Smooth muscle cell (in vitro differentiated cells): ENCODE data around the gene TMEM175. TPM values are rescaled to one million over a fixed set of nuclear protein-coding genes. Genes with fewer than 3 reads are reported as not detected.

Experiments used
- DNase-seq: peaks from one replicate; lab custom pipeline; 2025; ENCODE audit not compliant: unreplicated experiment; lab: John Stamatoyannopoulos, UW
- H2AFZ ChIP-seq: fragments of 200-600 bp; sonication (generic); 2 replicates; pipeline ENCODE4 v1.6.0; 2016; ENCODE audit warnings: antibody characterized with exemption, low read depth, mild to moderate bottlenecking
- H3F3A ChIP-seq: fragments of 200-600 bp; sonication (generic); 2 replicates; pipeline ENCODE4 v1.6.0; 2017; ENCODE audit warnings: antibody characterized with exemption, low read depth
- H3K27ac ChIP-seq: fragments of 200-600 bp; sonication (generic); 2 replicates; pipeline ENCODE4 v1.5.1; 2016; ENCODE audit warnings: low read depth, mild to moderate bottlenecking
- H3K27me3 ChIP-seq: fragments of 200-600 bp; sonication (generic); 2 replicates; pipeline ENCODE4 v1.6.1; 2016; ENCODE audit warnings: low read depth, mild to moderate bottlenecking
- H3K36me3 ChIP-seq: fragments of 200-600 bp; sonication (generic); 2 replicates; pipeline ENCODE4 v1.5.1; 2016; ENCODE audit warnings: low read depth
- H3K4me1 ChIP-seq: fragments of 200-600 bp; sonication (generic); 2 replicates; pipeline ENCODE4 v1.5.1; 2016; ENCODE audit warnings: low read depth
- H3K4me2 ChIP-seq: fragments of 200-600 bp; sonication (generic); 2 replicates; pipeline ENCODE4 v1.6.0; 2016; ENCODE audit warnings: mild to moderate bottlenecking
- H3K4me3 ChIP-seq: fragments of 200-600 bp; sonication (generic); 2 replicates; pipeline ENCODE4 v1.5.1; 2016; ENCODE audit warnings: mild to moderate bottlenecking
- H3K79me2 ChIP-seq: fragments of 200-600 bp; sonication (generic); 2 replicates; pipeline ENCODE4 v1.6.0; 2016; ENCODE audit warnings: low read depth, mild to moderate bottlenecking
- H3K9ac ChIP-seq: fragments of 200-600 bp; sonication (generic); 2 replicates; pipeline ENCODE4 v1.6.0; 2016; ENCODE audit warnings: low read depth
- H3K9me3 ChIP-seq: fragments of 200-600 bp; sonication (generic); replicated peaks from 2 replicates; pipeline ENCODE4 v1.5.1; 2016; ENCODE audit warnings: low read depth
- H4K20me1 ChIP-seq: fragments of 200-600 bp; sonication (generic); 2 replicates; pipeline ENCODE4 v1.6.0; 2016; ENCODE audit warnings: low read depth
- WGBS: methylation state at CpG from one replicate; pipeline ENCODE4 v1.1.7; 2016; ENCODE audit warnings: low lambda C conversion rate; 5-methylcytosine and 5-hydroxymethylcytosine counted together
- polyA plus RNA-seq: library from polyadenylated mRNA; unstranded; fragments of >200 nt; fragmentation: Nextera tagmentation; extraction: Ambion mirVana; gene quantifications from 2 replicates; pipeline ENCODE4 v1.2.1, GENCODE V29; 2016
- total RNA-seq: library from RNA; depleted of rRNA; stranded (reverse); fragments of >200 nt; gene quantifications from 2 replicates; pipeline ENCODE4 v1.2.3, GENCODE V29; 2014
- TF ChIP-seq, protein P1 (sequence below): fragments of 200-600 bp; sonication (generic); IDR thresholded peaks from 2 replicates; pipeline ENCODE4 v1.5.1; 2017; ENCODE audit warnings: borderline replicate concordance, mild to moderate bottlenecking, antibody characterized with exemption; ENCODE audit not compliant: insufficient read depth, poor library complexity, severe bottlenecking

Gene TMEM175
- total and polyA plus RNA-seq, 2 experiments from 2014 or later, result 20.6 to 27.6 TPM

DNA sequence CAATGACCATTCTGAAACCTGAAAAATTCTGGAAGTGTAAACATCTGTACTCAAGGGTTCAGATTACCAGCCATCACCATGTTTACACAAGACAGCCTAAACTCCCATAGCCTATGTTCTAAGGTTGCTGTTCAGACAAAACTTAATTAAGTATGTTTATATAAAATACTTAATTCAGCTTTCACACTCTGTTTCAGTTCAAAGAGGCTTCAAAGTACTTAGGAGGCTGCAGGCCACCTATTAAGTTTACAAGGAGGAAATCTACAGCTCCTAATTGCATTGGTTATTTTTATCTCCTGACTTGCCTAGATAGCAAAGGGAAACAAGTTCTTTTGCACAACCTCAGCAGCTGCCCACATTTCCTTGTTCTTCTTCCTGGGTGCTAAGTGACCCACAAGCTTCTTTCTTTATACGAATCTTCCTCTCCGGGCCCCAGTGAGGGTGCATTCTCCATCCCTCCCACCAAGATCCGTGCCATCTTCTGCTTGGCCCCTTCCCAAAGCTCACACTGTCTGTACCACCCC, 2.2 kb upstream of the TMEM175 start:
- peaks cover 52% of the 10 kb centered on the region for H4K20me1 ChIP-seq
- H3K79me2 ChIP-seq, result peaks cover 76% of the 10 kb centered on the region
- peak overlapping the region; percentile 96 for H3K4me3 ChIP-seq
- 87% methylated on average over 3 of the region's 3 CpGs for WGBS
- DNase-seq, result no peak
- no peaks in the 10 kb centered on the region for H3K27me3 ChIP-seq
- H3K36me3 ChIP-seq, result no peaks in the 10 kb centered on the region
- peak overlapping the region; percentile 95 for H3K9ac ChIP-seq
- peak overlapping the region; percentile 88 for H3K27ac ChIP-seq
- H3K4me1 ChIP-seq, result peaks cover 14% of the 10 kb centered on the region
- TF ChIP-seq, protein P1, sequence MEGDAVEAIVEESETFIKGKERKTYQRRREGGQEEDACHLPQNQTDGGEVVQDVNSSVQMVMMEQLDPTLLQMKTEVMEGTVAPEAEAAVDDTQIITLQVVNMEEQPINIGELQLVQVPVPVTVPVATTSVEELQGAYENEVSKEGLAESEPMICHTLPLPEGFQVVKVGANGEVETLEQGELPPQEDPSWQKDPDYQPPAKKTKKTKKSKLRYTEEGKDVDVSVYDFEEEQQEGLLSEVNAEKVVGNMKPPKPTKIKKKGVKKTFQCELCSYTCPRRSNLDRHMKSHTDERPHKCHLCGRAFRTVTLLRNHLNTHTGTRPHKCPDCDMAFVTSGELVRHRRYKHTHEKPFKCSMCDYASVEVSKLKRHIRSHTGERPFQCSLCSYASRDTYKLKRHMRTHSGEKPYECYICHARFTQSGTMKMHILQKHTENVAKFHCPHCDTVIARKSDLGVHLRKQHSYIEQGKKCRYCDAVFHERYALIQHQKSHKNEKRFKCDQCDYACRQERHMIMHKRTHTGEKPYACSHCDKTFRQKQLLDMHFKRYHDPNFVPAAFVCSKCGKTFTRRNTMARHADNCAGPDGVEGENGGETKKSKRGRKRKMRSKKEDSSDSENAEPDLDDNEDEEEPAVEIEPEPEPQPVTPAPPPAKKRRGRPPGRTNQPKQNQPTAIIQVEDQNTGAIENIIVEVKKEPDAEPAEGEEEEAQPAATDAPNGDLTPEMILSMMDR, result no peak
- H3F3A ChIP-seq, result no peaks in the 10 kb centered on the region
- H3K4me2 ChIP-seq, result peak overlapping the region; percentile 91
- no peaks in the 10 kb centered on the region for H3K9me3 ChIP-seq
- no peak overlapping the region for H2AFZ ChIP-seq

DNA sequence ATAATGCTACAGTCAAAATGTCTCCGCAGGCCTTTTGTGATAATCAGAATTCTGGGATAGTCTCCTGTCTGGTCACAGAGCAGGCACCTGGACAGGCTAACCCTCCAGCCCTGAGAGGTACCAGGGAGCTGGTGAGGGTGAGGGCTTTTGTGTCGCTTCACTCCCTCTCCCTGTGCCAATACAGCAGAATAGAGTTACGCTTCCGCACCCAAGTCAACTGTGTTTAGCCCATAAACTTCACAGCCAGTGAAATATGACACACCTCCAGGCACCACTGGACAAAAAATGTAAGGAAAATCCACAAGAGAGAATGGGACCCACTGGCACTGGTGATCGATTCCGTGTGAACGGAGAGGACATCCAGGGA, 1.4 kb upstream of the TMEM175 start:
- H4K20me1 ChIP-seq, result peaks cover 45% of the 10 kb centered on the region
- peaks cover 69% of the 10 kb centered on the region for H3K79me2 ChIP-seq
- H3K27ac ChIP-seq, result peak overlapping the region; percentile 88
- no peak for DNase-seq
- TF ChIP-seq, protein P1, result no peak
- no peaks in the 10 kb centered on the region for H3F3A ChIP-seq
- H3K9me3 ChIP-seq, result no peaks in the 10 kb centered on the region
- WGBS, result 78% methylated on average over 7 of the region's 7 CpGs
- peaks cover 14% of the 10 kb centered on the region for H3K4me1 ChIP-seq
- H3K4me3 ChIP-seq, result peak overlapping the region; percentile 96
- H3K36me3 ChIP-seq, result no peaks in the 10 kb centered on the region
- H3K4me2 ChIP-seq, result peak overlapping the region; percentile 91
- H2AFZ ChIP-seq, result no peak overlapping the region
- no peaks in the 10 kb centered on the region for H3K27me3 ChIP-seq
- H3K9ac ChIP-seq, result peak overlapping the region; percentile 95

DNA sequence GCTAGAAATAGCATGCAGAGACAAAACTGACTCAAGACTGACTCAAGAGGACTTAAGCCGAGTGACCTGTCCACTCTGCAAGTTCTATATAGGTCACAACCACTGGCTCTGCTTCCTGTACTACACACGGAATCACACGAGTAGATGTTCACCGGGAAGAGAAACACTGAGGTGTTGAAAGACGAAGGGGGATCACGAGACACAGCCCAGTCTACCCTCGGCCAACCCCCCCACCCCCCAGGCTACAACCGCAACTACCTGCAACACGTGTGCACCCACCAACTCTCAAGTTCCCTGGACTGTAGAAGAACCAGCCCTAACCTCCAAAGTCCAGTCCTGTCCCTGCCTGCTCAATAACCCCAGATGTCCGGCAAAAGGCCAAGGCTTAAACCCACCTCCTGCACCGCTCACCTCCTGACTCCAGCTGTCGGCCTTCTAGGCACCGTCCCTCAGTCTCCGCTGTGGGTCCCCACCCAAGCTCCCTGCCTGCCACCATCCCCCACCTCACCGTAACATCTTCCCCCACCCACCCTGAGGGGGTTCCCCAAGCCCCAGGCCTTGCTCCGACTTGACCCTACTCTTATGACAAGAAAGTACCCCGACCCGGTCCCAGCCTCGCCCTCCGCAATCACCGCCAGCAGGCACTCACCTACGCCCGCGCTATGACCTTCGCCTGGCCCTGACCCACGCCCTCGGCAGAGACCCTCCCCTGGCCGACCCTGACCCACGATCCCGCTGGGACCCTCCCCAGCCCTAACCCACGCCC, 883 bp upstream of the TMEM175 start:
- H3K27ac ChIP-seq, result peak overlapping the region; percentile 88

More for the DNA sequence above, 883 bp upstream of the TMEM175 start:
- H4K20me1 ChIP-seq, result peaks cover 39% of the 10 kb centered on the region
- H3K4me3 ChIP-seq, result peak overlapping the region; percentile 96
- WGBS, result 23% methylated on average over 13 of the region's 31 CpGs
- TF ChIP-seq, protein P1, result no peak
- H3F3A ChIP-seq, result no peaks in the 10 kb centered on the region
- DNase-seq, result no peak
- H3K4me2 ChIP-seq, result peak overlapping the region; percentile 91
- H3K27me3 ChIP-seq, result no peaks in the 10 kb centered on the region
- H3K36me3 ChIP-seq, result no peaks in the 10 kb centered on the region
- peak overlapping the region; percentile 95 for H3K9ac ChIP-seq
- H3K79me2 ChIP-seq, result peaks cover 63% of the 10 kb centered on the region
- peaks cover 14% of the 10 kb centered on the region for H3K4me1 ChIP-seq
- no peaks in the 10 kb centered on the region for H3K9me3 ChIP-seq
- peak overlapping the region; percentile 71 for H2AFZ ChIP-seq
